22Rv1 (cell line): ENCODE results near the gene BNC2.

Experiments
- H3K27ac ChIP-seq: fragments of 450-650 bp; 2 replicates; pipeline ENCODE4 v1.5.1; 2017
- ZFX ChIP-seq: fragments of 450-650 bp; IDR thresholded peaks from 2 replicates; pipeline ENCODE4 v1.6.1; 2017; ENCODE audit warnings: antibody characterized with exemption, borderline replicate concordance
- TF ChIP-seq, protein P1 (sequence below): fragments of 450-650 bp; IDR thresholded peaks from 2 replicates; pipeline ENCODE4 v1.5.1; 2017; ENCODE audit warnings: mild to moderate bottlenecking

Gene BNC2

DNA sequence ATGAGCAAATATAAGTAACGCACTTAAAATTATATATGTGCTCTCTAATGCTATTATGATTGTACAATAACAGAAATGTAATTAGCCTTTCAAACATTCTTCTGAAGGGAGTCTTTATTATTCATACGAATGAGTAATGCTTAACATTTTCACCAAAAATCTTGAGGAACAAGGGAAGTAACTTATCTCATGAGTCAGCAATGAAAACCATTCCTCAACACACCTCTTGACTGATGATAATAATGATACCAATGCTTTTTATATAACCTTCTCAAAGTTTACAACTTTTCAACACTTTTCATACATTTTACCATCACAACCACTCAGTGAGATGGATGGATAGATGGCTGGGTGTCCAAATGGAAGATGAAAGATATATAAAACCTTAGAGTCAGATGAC, 369.3 kb downstream of the BNC2 start:
- TF ChIP-seq, protein P1, sequence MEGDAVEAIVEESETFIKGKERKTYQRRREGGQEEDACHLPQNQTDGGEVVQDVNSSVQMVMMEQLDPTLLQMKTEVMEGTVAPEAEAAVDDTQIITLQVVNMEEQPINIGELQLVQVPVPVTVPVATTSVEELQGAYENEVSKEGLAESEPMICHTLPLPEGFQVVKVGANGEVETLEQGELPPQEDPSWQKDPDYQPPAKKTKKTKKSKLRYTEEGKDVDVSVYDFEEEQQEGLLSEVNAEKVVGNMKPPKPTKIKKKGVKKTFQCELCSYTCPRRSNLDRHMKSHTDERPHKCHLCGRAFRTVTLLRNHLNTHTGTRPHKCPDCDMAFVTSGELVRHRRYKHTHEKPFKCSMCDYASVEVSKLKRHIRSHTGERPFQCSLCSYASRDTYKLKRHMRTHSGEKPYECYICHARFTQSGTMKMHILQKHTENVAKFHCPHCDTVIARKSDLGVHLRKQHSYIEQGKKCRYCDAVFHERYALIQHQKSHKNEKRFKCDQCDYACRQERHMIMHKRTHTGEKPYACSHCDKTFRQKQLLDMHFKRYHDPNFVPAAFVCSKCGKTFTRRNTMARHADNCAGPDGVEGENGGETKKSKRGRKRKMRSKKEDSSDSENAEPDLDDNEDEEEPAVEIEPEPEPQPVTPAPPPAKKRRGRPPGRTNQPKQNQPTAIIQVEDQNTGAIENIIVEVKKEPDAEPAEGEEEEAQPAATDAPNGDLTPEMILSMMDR = no peak
- TF ChIP-seq ZFX = no peak
- H3K27ac ChIP-seq = no peak overlapping the region

DNA sequence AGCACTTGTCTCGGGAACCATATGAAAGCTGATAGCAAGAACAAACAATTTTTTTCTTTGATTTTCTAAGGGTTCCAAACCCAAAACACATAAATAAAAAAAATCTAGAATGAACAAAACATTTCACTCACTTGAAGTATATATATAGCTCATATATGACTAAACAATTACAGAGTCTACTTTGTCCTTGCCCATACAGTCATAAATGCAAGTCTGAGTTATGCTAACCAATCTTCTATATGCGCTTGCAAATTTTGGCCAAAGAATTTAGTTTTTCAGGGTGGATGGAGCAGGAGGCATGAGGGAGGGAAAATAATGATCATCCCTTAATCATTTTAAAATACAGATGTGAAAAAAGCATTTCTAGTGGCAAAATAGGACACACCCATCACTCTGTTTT, 370.1 kb downstream of the BNC2 start:
- no peak for TF ChIP-seq ZFX
- TF ChIP-seq, protein P1 = no peak
- no peak overlapping the region for H3K27ac ChIP-seq

GRCh38 chr9:16499892-16500291, 370.6 kb downstream of the BNC2 start:
- no peak overlapping the region for H3K27ac ChIP-seq
- TF ChIP-seq ZFX = no peak
- TF ChIP-seq, protein P1 = no peak

- no peak overlapping the region for H3K27ac ChIP-seq
- TF ChIP-seq, protein P1 = no peak
- no peak for TF ChIP-seq ZFX
These were observed 373.6 kb downstream of the BNC2 start for GRCh38 chr9:16496908-16497307.

DNA sequence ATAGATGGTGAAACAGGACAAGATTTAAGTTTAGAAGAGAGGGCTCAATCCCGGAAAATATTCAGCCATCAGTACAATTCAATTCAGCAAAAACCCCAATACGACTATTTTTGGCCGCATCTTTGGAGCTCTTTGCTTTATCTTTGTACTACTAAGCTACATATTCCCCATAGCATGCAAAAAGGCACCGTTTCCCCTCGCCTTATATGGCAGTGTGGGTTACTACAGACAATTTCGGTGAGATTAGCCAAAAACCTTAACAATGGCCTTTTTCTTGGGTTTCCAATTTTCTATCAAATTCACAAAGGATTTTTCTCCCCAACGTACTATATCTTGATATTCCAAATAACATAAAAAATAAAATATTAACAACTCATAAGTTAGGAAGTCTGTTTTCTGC, 382.6 kb downstream of the BNC2 start:
- no peak overlapping the region for H3K27ac ChIP-seq
- TF ChIP-seq, protein P1 = no peak
- no peak for TF ChIP-seq ZFX

DNA sequence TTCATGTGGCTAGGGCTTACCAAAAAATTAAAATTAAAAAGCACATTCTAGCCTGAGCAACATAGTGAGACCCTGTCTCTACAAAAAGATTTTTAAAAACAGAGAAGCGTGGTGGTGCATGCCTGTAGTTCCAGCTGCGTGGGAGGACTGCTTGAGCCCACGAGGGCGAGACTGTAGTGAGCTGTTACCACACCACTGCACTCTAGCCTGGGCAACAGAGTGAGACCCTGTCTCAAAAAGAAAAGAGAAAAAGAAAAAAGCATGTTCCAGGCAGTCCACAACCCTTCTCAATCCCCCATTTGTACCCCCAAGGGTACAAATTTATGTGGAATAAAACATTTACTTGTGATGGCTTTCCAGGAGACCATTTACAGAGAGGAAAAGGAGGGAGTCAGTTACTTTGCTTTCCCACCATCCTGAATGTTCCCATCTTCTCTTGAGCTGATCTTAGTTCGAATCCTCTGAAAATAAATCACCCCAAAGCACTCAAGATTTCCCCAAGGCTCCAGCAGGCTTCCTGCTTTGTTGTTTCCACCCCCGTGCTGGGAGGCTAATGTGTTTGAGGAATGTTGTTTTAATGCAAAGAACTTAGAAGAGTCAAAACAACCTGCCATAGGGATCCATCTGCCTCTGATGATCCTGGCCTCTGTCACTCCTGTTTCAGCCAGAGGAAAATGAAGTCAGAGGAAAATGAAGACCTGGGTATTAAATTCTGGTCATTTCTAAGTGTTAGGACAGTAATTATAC, 384.7 kb downstream of the BNC2 start:
- H3K27ac ChIP-seq = no peak overlapping the region
- TF ChIP-seq, protein P1 = no peak
- no peak for TF ChIP-seq ZFX

GRCh38 chr9:16485160-16485559, 385.3 kb downstream of the BNC2 start:
- H3K27ac ChIP-seq = no peak overlapping the region
- TF ChIP-seq, protein P1 = no peak
- TF ChIP-seq ZFX = no peak
